Measurements from ENCODE around the gene BPIFA3.

The BPIFA3 gene

DNA sequence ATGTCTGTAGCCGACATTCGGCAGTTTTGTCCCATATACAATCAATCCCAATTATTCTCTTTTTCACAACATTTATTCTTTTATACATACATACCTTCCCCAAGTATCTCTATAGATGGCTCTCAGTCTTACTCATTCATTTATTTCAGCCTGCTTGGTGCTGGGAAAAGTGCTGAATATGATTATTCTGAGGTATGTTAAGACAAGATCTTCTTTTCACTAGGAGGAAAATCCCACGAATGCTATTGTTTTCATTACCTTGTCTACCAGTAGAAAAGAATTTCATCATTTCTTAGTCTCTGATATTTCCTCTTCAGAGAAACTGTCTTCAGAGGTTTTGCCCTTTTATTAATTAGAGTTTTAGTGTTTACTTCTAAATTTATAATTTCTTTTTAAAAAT is 13.7 kb upstream of the BPIFA3 start:
- FAIRE-seq (no peak), DNase-seq (ENCODE audit: insufficient read length, low spot score) (no peak)
- TF ChIP-seq POLR2AphosphoS5 (IDR thresholded peaks at IDR 0.05; ENCODE audit: low read depth, low read length) (no peak), SPI1 (IDR thresholded peaks at IDR 0.05; ENCODE audit: low read depth, low read length) (no peak), POU2F2 (IDR thresholded peaks at IDR 0.05; ENCODE audit: low read depth, low read length) (no peak), TAF1 (IDR thresholded peaks at IDR 0.05; ENCODE audit: low read depth, low read length) (no peak), PAX5 (IDR thresholded peaks at IDR 0.05; ENCODE audit: insufficient read depth, low read length, severe bottlenecking) (no peak), POLR2A (IDR thresholded peaks at IDR 0.05; ENCODE audit: low read depth, low read length) (no peak)

DNA sequence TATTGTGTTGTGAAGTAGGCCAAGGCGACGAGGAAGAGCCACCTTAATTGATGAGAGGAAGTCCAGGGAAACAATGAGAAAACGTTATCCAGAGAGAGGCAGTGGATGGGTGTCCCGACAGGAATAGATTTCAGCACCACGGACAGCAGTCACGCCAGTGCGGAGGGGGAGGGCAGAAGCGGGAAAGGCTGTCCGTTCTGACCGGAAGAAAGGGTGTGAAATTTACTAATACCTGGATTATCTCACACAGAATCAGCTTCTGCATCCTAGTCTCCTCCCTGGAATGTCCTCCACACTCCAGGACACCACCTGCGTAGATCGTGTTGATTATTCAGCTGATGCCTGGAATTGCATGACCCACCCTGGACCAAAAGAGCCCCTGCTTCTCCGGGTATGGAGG is 7.4 kb upstream of the BPIFA3 start:
- peak; percentile 80 for FAIRE-seq
- DNase-seq (ENCODE audit: insufficient read length, low spot score): peak; percentile 24
- no peak for TF ChIP-seq TAF1 (IDR thresholded peaks at IDR 0.05; ENCODE audit: low read depth, low read length)
- no peak for TF ChIP-seq POLR2AphosphoS5 (IDR thresholded peaks at IDR 0.05; ENCODE audit: low read depth, low read length)
- TF ChIP-seq SPI1 (IDR thresholded peaks at IDR 0.05; ENCODE audit: low read depth, low read length): no peak
- TF ChIP-seq POLR2A (IDR thresholded peaks at IDR 0.05; ENCODE audit: low read depth, low read length): no peak
- TF ChIP-seq PAX5 (IDR thresholded peaks at IDR 0.05; ENCODE audit: insufficient read depth, low read length, severe bottlenecking): no peak
- TF ChIP-seq POU2F2 (IDR thresholded peaks at IDR 0.05; ENCODE audit: low read depth, low read length): no peak

DNA sequence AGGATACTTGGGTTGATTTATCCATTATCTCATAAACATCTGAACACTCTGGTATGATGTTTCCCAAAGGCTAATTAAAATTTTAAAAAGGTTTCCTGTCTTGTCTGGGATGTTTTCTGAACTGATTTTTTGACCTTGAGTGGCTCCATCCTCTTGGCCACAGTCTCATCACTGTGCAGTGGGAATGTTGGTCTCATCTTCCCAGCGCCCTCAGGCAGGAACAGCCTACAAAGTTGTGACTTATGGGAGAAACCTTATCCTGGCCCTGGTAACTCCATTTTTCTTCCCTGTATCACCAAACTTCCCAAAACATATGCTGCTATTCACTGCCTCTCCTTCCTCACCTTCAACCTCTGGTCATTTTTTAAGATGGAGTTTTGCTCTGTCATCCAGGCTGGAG is 6.8 kb upstream of the BPIFA3 start:
- FAIRE-seq (no peak), DNase-seq (ENCODE audit: insufficient read length, low spot score) (no peak)
- TF ChIP-seq POU2F2 (IDR thresholded peaks at IDR 0.05; ENCODE audit: low read depth, low read length): no peak
- TF ChIP-seq POLR2A (IDR thresholded peaks at IDR 0.05; ENCODE audit: low read depth, low read length): no peak
- no peak for TF ChIP-seq TAF1 (IDR thresholded peaks at IDR 0.05; ENCODE audit: low read depth, low read length)
- TF ChIP-seq SPI1 (IDR thresholded peaks at IDR 0.05; ENCODE audit: low read depth, low read length): no peak
- no peak for TF ChIP-seq PAX5 (IDR thresholded peaks at IDR 0.05; ENCODE audit: insufficient read depth, low read length, severe bottlenecking)

DNA sequence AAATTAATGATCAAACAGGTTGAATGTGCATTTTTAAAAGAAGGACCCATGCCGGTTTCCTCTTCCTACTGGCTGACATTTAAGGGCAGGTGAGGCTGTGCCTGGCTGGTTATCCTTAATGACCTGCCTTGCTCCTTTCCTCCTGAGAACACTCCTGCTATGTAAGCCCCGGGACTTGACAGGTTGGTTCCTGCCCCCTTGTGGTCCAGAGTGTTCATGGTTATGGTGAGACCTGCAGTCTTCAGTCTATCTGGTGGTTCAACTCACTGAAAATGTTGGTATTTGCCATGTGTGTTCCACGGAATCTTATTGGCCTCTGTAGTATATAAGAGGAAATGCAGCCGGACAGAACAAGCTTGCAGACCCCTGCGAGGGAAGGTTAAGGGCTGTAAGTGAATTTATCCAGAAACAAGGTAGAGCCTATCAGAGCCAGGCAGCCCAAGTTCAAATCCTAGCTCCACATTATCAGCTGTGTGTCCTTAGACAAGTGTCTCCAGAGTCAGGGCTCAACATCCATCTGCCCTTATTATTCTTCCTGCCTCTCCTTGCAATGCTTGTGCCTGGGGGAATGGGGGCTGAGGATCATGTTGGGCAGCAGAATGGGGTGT is 5.2 kb upstream of the BPIFA3 start:
- FAIRE-seq (peak; percentile 78), DNase-seq (ENCODE audit: insufficient read length, low spot score) (peak; percentile 24)
- no peak for TF ChIP-seq PAX5 (IDR thresholded peaks at IDR 0.05; ENCODE audit: insufficient read depth, low read length, severe bottlenecking)
- no peak for TF ChIP-seq POLR2AphosphoS5 (IDR thresholded peaks at IDR 0.05; ENCODE audit: low read depth, low read length)
- TF ChIP-seq SPI1 (IDR thresholded peaks at IDR 0.05; ENCODE audit: low read depth, low read length): no peak

DNA sequence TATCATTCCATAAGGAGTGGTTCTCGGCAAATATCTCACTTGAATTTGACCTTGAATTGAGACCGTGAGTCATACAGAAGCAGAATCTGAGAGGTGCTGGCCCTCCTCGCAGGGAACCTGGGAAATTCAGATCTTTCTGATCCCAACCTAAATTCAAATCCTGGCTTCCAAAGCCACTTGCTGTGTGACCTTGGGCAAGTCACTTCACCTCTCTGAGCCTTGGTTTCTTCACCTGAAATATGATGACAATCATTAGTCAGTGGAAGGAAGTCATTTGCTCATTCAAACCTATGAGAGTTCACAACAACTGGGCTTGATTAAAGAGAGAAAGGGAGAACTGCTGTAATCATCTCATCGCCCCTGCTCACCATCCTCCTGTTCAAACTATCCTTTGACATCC is 7.2 kb downstream of the BPIFA3 start:
- no peak for TF ChIP-seq POLR2A (IDR thresholded peaks at IDR 0.05; ENCODE audit: low read depth, low read length)
- TF ChIP-seq SPI1 (IDR thresholded peaks at IDR 0.05; ENCODE audit: low read depth, low read length): no peak
- no peak for TF ChIP-seq POU2F2 (IDR thresholded peaks at IDR 0.05; ENCODE audit: low read depth, low read length)
- no peak for TF ChIP-seq PAX5 (IDR thresholded peaks at IDR 0.05; ENCODE audit: insufficient read depth, low read length, severe bottlenecking)
- TF ChIP-seq TAF1 (IDR thresholded peaks at IDR 0.05; ENCODE audit: low read depth, low read length): no peak
- TF ChIP-seq POLR2AphosphoS5 (IDR thresholded peaks at IDR 0.05; ENCODE audit: low read depth, low read length): no peak
- FAIRE-seq: no peak
- no peak for DNase-seq (ENCODE audit: insufficient read length, low spot score)

DNA sequence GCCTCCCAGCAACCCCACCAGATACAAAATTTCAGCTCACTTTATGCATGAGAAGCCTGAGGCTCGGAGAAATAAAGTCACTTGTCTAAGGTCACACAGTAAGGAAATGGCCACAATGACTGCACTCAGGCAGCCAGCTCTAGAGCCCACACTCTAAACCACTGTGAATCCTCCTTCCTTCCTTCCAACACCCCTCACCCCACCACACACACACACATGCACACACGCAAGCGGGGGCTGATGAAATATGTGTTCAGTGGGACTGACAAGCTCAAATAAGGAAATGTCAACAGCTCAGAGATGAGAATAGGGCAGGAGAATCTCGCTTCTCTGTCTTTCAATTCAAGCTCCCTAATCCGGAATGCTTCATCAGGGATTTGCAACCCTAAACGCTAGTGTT is 12.7 kb downstream of the BPIFA3 start:
- no peak for FAIRE-seq
- TF ChIP-seq TAF1 (IDR thresholded peaks at IDR 0.05; ENCODE audit: low read depth, low read length) (no peak), SPI1 (IDR thresholded peaks at IDR 0.05; ENCODE audit: low read depth, low read length) (no peak), POLR2A (IDR thresholded peaks at IDR 0.05; ENCODE audit: low read depth, low read length) (no peak), POLR2AphosphoS5 (IDR thresholded peaks at IDR 0.05; ENCODE audit: low read depth, low read length) (no peak), POU2F2 (IDR thresholded peaks at IDR 0.05; ENCODE audit: low read depth, low read length) (no peak), PAX5 (IDR thresholded peaks at IDR 0.05; ENCODE audit: insufficient read depth, low read length, severe bottlenecking) (no peak)
- DNase-seq (ENCODE audit: insufficient read length, low spot score): no peak

DNA sequence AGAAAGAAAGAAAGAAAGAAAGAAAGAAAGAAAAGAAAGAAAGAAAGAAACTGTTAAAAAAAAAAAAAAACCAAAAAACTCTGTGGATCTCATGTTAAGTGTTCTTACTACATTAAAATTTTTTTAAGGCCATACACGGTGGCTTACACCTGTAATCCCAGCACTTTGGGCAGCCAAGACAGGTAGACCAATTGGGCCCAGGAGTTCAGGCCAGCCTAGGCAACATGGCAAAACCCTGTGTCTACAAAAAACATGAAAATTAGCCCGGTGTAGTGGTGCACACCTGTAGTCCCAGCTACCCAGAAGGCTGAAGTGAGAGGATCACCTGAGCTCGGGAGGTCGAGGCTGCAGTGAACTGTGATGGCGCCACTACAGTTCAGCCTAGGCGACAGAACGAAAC is 14.1 kb downstream of the BPIFA3 start:
- TF ChIP-seq POLR2A (IDR thresholded peaks at IDR 0.05; ENCODE audit: low read depth, low read length): no peak
- TF ChIP-seq SPI1 (IDR thresholded peaks at IDR 0.05; ENCODE audit: low read depth, low read length): no peak
- TF ChIP-seq POLR2AphosphoS5 (IDR thresholded peaks at IDR 0.05; ENCODE audit: low read depth, low read length): no peak
- TF ChIP-seq PAX5 (IDR thresholded peaks at IDR 0.05; ENCODE audit: insufficient read depth, low read length, severe bottlenecking): no peak
- no peak for TF ChIP-seq TAF1 (IDR thresholded peaks at IDR 0.05; ENCODE audit: low read depth, low read length)
- TF ChIP-seq POU2F2 (IDR thresholded peaks at IDR 0.05; ENCODE audit: low read depth, low read length): no peak
- DNase-seq (ENCODE audit: insufficient read length, low spot score) (no peak), FAIRE-seq (no peak)

DNA sequence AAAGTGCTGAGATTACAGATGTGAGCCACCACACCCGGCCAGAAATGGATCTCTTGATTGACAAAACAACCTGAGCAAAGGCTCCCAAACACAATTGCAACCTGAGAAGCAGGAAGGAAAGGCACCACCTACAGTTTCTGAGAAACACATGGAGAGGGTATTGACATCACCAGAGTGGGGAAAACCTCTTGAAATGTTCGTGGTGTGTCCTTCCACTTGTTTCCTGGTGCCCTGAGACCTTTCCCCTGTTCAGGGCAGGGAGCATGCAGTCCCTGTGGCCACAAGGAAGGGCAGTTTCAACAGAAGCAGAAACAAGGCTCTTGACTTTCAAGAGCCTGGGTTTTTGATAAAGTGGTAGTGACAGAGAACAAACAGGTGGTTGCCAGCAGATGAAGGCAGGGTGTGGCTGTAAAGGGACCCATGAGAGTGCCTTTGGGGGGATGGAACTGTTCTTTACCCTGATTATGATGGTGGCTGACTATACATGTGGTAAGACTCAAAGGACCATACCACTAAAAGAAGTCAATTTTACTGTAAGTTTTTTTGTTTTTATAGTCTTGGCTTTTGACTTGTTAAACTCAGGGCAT is 15.4 kb downstream of the BPIFA3 start:
- FAIRE-seq (no peak), DNase-seq (ENCODE audit: insufficient read length, low spot score) (no peak)
- TF ChIP-seq PAX5 (IDR thresholded peaks at IDR 0.05; ENCODE audit: insufficient read depth, low read length, severe bottlenecking): no peak
- TF ChIP-seq POLR2AphosphoS5 (IDR thresholded peaks at IDR 0.05; ENCODE audit: low read depth, low read length): no peak
- no peak for TF ChIP-seq TAF1 (IDR thresholded peaks at IDR 0.05; ENCODE audit: low read depth, low read length)
- no peak for TF ChIP-seq POLR2A (IDR thresholded peaks at IDR 0.05; ENCODE audit: low read depth, low read length)
- no peak for TF ChIP-seq POU2F2 (IDR thresholded peaks at IDR 0.05; ENCODE audit: low read depth, low read length)
- TF ChIP-seq SPI1 (IDR thresholded peaks at IDR 0.05; ENCODE audit: low read depth, low read length): no peak

DNA sequence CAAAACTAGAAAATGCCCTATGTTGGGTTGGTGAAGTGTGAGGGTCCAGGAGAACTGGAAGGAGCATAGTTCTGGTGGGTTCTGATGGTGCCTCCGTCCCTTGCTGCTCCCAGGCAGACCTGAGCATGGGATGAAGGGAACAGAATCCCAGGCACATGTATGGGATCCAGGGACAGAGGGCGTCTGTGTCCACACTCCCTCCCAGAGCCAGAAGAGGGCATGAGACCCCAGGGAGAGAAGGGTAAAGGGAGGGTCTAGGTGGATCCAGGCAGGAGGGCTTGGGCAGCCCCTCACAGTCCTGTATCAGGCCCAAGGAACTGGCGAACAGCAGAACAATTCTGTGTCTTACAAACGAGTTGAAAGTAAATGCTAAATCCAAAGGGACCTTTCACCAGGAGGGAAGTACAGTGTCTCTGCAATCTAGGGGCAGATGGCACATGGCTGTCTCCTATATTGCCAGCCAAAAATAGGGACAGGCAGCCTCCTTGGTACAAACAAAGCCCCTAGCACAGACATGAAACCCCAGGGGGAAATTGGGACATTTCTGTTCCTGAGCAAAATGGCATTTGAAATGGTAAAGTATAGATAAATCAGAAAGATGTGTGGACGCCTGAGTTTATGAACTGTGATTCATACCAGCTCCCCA is 16.1 kb downstream of the BPIFA3 start:
- TF ChIP-seq PAX5 (IDR thresholded peaks at IDR 0.05; ENCODE audit: insufficient read depth, low read length, severe bottlenecking) (no peak), TAF1 (IDR thresholded peaks at IDR 0.05; ENCODE audit: low read depth, low read length) (no peak), SPI1 (IDR thresholded peaks at IDR 0.05; ENCODE audit: low read depth, low read length) (no peak), POLR2A (IDR thresholded peaks at IDR 0.05; ENCODE audit: low read depth, low read length) (no peak), POU2F2 (IDR thresholded peaks at IDR 0.05; ENCODE audit: low read depth, low read length) (no peak), POLR2AphosphoS5 (IDR thresholded peaks at IDR 0.05; ENCODE audit: low read depth, low read length) (no peak)
- DNase-seq (ENCODE audit: insufficient read length, low spot score) (no peak), FAIRE-seq (no peak)

Data from GM12891 (cell line).